AG04449 (cell line): ENCODE data around the gene TP53BP1.

ENCODE experiments used
- CTCF ChIA-PET: fragments of 350-600 bp; formaldehyde crosslinking; extraction: SDS; loops from one replicate; lab custom pipeline; 2021; ENCODE audit warnings: antibody characterized with exemption; lab: Yijun Ruan, JAX
- POLR2A ChIA-PET: fragments of 400-600, 350-600 bp; formaldehyde crosslinking; extraction: SDS; loops from one replicate; lab custom pipeline; 2020; ENCODE audit warnings: antibody characterized with exemption, inconsistent platforms; lab: Yijun Ruan, JAX
- DNase-seq: peaks from one replicate; pipeline ENCODE4 v3.0.0-alpha.2; 2010; ENCODE audit warnings: low read depth, low spot score
- H3K4me3 ChIP-seq: 2 replicates; pipeline ENCODE4 v1.5.1; 2011; ENCODE audit warnings: low read depth, mild to moderate bottlenecking, control low read depth, low read length
- TF ChIP-seq, protein P1 (sequence below): IDR thresholded peaks from one replicate; pipeline ENCODE4 v1.5.1; 2011; ENCODE audit warnings: mild to moderate bottlenecking, moderate library complexity, low read length, control low read depth, inconsistent platforms; ENCODE audit not compliant: insufficient read depth; ENCODE audit errors: missing control alignments

Gene TP53BP1

DNA sequence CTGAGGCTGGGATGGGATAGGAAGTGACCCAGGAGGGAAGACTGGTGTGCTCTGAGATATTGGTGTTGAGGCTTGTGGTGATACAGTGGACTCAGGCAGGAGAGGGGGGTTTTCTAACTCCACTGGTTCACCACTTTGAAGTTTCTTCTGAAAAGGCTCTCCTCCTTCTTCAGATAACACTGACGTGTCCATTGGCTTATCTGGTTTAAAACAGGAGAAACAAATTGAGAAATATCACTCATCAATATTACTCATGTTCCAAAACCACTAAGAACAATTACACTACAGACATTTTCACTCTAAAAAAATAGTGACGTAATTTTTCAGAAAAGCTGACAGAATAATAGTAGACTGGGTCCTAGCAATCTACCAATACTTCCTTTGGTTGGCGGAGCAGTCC is 23.1 kb downstream of the TP53BP1 start:
- DNase-seq, result no peak
- CTCF ChIA-PET, result interaction anchor here (1.0 to 1.2 kb wide), 2 partner anchors 14 to 40 kb away, joined by 3 read pairs; no protein-coding TSS in a partner anchor
- POLR2A ChIA-PET, result no interaction called here
- TF ChIP-seq, protein P1, sequence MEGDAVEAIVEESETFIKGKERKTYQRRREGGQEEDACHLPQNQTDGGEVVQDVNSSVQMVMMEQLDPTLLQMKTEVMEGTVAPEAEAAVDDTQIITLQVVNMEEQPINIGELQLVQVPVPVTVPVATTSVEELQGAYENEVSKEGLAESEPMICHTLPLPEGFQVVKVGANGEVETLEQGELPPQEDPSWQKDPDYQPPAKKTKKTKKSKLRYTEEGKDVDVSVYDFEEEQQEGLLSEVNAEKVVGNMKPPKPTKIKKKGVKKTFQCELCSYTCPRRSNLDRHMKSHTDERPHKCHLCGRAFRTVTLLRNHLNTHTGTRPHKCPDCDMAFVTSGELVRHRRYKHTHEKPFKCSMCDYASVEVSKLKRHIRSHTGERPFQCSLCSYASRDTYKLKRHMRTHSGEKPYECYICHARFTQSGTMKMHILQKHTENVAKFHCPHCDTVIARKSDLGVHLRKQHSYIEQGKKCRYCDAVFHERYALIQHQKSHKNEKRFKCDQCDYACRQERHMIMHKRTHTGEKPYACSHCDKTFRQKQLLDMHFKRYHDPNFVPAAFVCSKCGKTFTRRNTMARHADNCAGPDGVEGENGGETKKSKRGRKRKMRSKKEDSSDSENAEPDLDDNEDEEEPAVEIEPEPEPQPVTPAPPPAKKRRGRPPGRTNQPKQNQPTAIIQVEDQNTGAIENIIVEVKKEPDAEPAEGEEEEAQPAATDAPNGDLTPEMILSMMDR, result no peak
- H3K4me3 ChIP-seq, result no peak overlapping the region

DNA sequence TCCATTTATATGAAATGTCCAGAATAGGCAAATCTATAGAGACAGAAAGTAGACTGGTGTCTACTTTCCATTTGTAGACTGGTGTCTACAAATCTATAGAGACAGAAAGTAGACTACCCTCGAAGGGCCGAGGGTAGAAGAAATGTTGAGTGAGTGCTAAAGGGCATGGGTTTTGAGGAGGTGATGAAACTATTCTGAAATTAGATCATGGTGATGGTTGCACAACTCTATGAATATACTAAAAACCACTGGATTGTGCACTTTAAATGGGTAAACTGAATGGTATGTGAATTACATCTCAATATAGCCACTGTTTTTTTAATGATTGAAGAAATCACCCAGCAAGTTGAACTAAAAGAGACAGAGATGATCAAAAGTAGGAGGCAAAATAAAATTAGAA is 27.9 kb downstream of the TP53BP1 start:
- CTCF ChIA-PET, result no interaction called here
- no peak overlapping the region for H3K4me3 ChIP-seq
- TF ChIP-seq, protein P1, result no peak
- peak; percentile 62 for DNase-seq
- POLR2A ChIA-PET, result no interaction called here

DNA sequence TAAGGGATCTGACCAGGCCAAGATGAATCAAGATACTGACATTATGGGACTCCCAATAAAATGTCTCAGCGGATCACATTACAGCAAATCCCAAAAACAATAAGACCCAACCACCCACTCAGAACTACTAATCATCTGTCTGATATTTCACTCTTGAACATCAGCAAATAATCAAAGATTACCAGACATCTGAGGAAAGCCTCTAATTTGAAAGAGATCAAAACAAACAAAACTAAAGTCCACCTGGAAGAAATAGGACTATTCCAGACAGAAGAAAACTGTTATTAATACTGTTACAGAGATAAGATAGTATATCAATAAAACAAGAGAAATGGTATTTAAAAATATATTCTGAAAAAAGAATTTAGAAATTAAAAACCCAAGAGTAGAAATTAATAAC is 29.0 kb downstream of the TP53BP1 start:
- ChIA-PET CTCF (interaction anchor here (0.6 kb wide), 1 partner anchor 11 kb away, joined by 3 read pairs; no protein-coding TSS in a partner anchor), POLR2A (no interaction called here)
- TF ChIP-seq, protein P1, result no peak
- H3K4me3 ChIP-seq, result no peak overlapping the region
- no peak for DNase-seq

DNA sequence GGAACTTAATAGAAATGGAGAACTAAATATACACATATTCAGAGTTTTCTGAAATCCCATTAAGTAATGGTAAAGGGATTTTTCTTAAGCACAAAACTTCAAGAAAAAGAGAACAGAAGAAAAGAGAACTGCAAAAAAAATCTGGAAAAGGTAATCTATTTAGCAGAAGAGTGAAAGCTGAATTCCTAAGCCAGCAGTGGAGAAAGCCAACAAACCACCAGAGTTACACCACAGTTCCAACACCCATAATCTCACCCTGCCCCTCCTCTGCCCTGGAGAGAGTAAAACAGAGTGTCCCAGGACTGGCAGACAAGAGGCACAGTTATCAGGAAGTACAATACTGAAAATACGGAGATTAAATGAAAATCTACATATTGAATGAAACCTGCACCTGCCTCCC is 29.4 kb downstream of the TP53BP1 start:
- ChIA-PET CTCF (interaction anchor here (0.6 kb wide), 1 partner anchor 10 kb away, joined by 3 read pairs; no protein-coding TSS in a partner anchor), POLR2A (no interaction called here)
- TF ChIP-seq, protein P1, result no peak
- DNase-seq, result no peak
- no peak overlapping the region for H3K4me3 ChIP-seq

DNA sequence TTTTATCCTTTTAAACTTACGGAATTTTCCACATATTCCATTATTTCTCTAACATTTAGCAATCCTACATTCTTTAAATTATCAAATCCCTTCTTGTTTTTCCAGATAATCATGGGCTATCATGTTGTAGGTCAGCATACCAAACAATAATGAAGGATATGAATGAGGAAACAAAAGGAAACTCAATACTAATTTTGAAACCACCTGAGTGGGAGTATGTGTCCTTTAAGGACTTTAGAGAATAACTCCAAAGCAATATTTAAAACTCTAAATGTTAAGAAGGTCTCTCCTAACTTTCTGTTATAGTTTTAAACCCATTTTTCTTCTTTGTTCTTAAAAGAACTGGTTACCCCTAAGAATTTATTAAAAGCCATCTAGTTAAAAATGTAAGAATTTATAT is 43.0 kb downstream of the TP53BP1 start:
- ChIA-PET CTCF (interaction anchor here (0.6 to 2.2 kb wide), 2 partner anchors 8 to 21 kb away, joined by 3 to 7 read pairs; no protein-coding TSS in a partner anchor), POLR2A (no interaction called here)
- TF ChIP-seq, protein P1, result no peak
- DNase-seq, result no peak
- H3K4me3 ChIP-seq, result no peak overlapping the region

DNA sequence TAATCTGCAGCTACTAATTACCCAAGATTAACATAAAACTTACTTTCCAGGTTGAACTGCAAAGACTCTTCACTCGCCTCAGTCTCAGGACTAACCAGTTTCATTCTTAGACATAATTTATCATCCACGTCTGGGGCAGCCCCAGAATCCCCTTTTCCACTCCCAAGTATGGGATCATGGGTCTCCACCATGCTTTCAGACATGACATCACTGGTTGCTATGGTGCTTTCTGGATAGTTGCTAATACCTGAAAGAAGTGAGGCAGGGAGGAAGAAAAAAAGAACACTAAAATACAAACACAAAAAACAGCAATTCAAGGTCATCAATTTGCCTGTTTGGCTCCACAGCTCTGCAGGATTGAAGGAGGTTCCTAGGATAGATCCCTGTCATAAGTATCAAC is 46.6 kb downstream of the TP53BP1 start:
- DNase-seq, result no peak
- ChIA-PET CTCF (interaction anchor here (1.0 to 1.4 kb wide), 2 partner anchors 9 to 68 kb away, joined by 3 read pairs; no protein-coding TSS in a partner anchor), POLR2A (no interaction called here)
- no peak overlapping the region for H3K4me3 ChIP-seq
- TF ChIP-seq, protein P1, result no peak
